B cell (primary cell): ENCODE results near the gene PBX2.
"Not testable (repeated sequence)": the region's sequence is repeated elsewhere in the genome, so short reads cannot be mapped to it uniquely, and the experiment has no call there.

Experiments
- EZH2 ChIP-seq: IDR thresholded peaks from 2 replicates; pipeline ENCODE4 v1.6.1; 2012; ENCODE audit warnings: borderline replicate concordance, low read depth, mild to moderate bottlenecking, moderate library complexity, low read length; ENCODE audit not compliant: insufficient read depth, poor library complexity, severe bottlenecking
- TF ChIP-seq, protein P1 (sequence below): fragments of 200-600 bp; IDR thresholded peaks from one replicate; pipeline ENCODE4 v1.8.0; 2022; ENCODE audit warnings: antibody characterized with exemption, mild to moderate bottlenecking

DNA sequence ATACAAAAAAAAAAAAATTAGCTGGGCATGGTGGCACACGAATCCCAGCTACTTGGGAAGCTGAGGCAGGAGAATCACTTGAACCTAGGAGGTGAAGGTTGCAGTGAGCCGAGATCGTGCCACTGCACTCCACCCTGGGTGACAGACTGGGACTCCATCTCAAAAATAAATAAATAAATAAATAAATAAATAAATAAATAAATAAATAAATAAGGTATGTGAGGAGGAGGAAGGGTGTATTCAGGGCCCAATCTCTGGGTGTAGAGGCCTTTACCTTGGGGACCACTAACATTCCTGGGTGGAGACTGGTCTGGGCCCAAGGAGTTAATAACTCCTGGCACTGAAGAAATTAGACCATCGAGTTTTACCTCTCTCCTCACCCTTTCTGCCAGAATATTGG is 21.4 kb upstream of the PBX2 start:
- TF ChIP-seq, protein P1, sequence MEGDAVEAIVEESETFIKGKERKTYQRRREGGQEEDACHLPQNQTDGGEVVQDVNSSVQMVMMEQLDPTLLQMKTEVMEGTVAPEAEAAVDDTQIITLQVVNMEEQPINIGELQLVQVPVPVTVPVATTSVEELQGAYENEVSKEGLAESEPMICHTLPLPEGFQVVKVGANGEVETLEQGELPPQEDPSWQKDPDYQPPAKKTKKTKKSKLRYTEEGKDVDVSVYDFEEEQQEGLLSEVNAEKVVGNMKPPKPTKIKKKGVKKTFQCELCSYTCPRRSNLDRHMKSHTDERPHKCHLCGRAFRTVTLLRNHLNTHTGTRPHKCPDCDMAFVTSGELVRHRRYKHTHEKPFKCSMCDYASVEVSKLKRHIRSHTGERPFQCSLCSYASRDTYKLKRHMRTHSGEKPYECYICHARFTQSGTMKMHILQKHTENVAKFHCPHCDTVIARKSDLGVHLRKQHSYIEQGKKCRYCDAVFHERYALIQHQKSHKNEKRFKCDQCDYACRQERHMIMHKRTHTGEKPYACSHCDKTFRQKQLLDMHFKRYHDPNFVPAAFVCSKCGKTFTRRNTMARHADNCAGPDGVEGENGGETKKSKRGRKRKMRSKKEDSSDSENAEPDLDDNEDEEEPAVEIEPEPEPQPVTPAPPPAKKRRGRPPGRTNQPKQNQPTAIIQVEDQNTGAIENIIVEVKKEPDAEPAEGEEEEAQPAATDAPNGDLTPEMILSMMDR, result not testable (repeated sequence)
- TF ChIP-seq EZH2, result not testable (repeated sequence)
